Measurements from ENCODE around the gene RABGAP1. TPM values are rescaled to one million over a fixed set of nuclear protein-coding genes. Genes with fewer than 3 reads are reported as not detected.
A peak's percentile ranks its signal among the peaks of the same experiment; 100 is the strongest.

Gene RABGAP1
- total RNA-seq, 1 donor from 2014 or later: 80.2 TPM

- Mint-ChIP-seq H3K36me3 (ENCODE audit: unreplicated experiment) (no peaks in the 10 kb centered on the region), H3K4me3 (ENCODE audit: unreplicated experiment) (no peak overlapping the region)
Observed at GRCh38 chr9:122949696-122950095, 8.9 kb downstream of the RABGAP1 start.

GRCh38 chr9:122950263-122950662, 9.4 kb downstream of the RABGAP1 start:
- Mint-ChIP-seq H3K36me3 (ENCODE audit: unreplicated experiment) (no peaks in the 10 kb centered on the region), H3K27me3 (ENCODE audit: unreplicated experiment) (no peaks in the 10 kb centered on the region), H3K9me3 (ENCODE audit: unreplicated experiment) (no peaks in the 10 kb centered on the region), H3K4me3 (ENCODE audit: unreplicated experiment) (no peak overlapping the region), H3K27ac (ENCODE audit: unreplicated experiment) (no peak overlapping the region), H3K4me1 (ENCODE audit: low read depth, unreplicated experiment) (peaks cover 6% of the 10 kb centered on the region)
- DNase-seq: no peak
- TF ChIP-seq CTCF (IDR thresholded peaks at IDR 0.05; ENCODE audit: partially characterized antibody, unreplicated experiment): no peak

More at GRCh38 chr9:122949696-122950095, 8.9 kb downstream of the RABGAP1 start:
- Mint-ChIP-seq H3K9me3 (ENCODE audit: unreplicated experiment) (no peaks in the 10 kb centered on the region), H3K27ac (ENCODE audit: unreplicated experiment) (peak overlapping the region; percentile 21), H3K4me1 (ENCODE audit: low read depth, unreplicated experiment) (peaks cover 6% of the 10 kb centered on the region), H3K27me3 (ENCODE audit: unreplicated experiment) (no peaks in the 10 kb centered on the region)
- no peak for TF ChIP-seq CTCF (IDR thresholded peaks at IDR 0.05; ENCODE audit: partially characterized antibody, unreplicated experiment)
- DNase-seq: no peak

GRCh38 chr9:122951056-122951455, 10.2 kb downstream of the RABGAP1 start:
- DNase-seq: no peak
- H3K4me3 Mint-ChIP-seq (ENCODE audit: unreplicated experiment): no peak overlapping the region
- peaks cover 6% of the 10 kb centered on the region for H3K4me1 Mint-ChIP-seq (ENCODE audit: low read depth, unreplicated experiment)
- no peaks in the 10 kb centered on the region for H3K36me3 Mint-ChIP-seq (ENCODE audit: unreplicated experiment)
- no peak for TF ChIP-seq CTCF (IDR thresholded peaks at IDR 0.05; ENCODE audit: partially characterized antibody, unreplicated experiment)
- no peaks in the 10 kb centered on the region for H3K9me3 Mint-ChIP-seq (ENCODE audit: unreplicated experiment)
- H3K27me3 Mint-ChIP-seq (ENCODE audit: unreplicated experiment): no peaks in the 10 kb centered on the region
- H3K27ac Mint-ChIP-seq (ENCODE audit: unreplicated experiment): no peak overlapping the region

GRCh38 chr9:122954253-122954691, 13.5 kb downstream of the RABGAP1 start:
- DNase-seq: no peak
- peaks cover 5% of the 10 kb centered on the region for H3K36me3 Mint-ChIP-seq (ENCODE audit: unreplicated experiment)
- H3K9me3 Mint-ChIP-seq (ENCODE audit: unreplicated experiment): no peaks in the 10 kb centered on the region
- H3K4me1 Mint-ChIP-seq (ENCODE audit: low read depth, unreplicated experiment): peaks cover 6% of the 10 kb centered on the region
- no peak overlapping the region for H3K4me3 Mint-ChIP-seq (ENCODE audit: unreplicated experiment)
- no peaks in the 10 kb centered on the region for H3K27me3 Mint-ChIP-seq (ENCODE audit: unreplicated experiment)
- H3K27ac Mint-ChIP-seq (ENCODE audit: unreplicated experiment): no peak overlapping the region
- TF ChIP-seq CTCF (IDR thresholded peaks at IDR 0.05; ENCODE audit: partially characterized antibody, unreplicated experiment): no peak

- Mint-ChIP-seq H3K36me3 (ENCODE audit: unreplicated experiment) (peaks cover 5% of the 10 kb centered on the region), H3K9me3 (ENCODE audit: unreplicated experiment) (no peaks in the 10 kb centered on the region), H3K4me1 (ENCODE audit: low read depth, unreplicated experiment) (no peaks in the 10 kb centered on the region), H3K27me3 (ENCODE audit: unreplicated experiment) (no peaks in the 10 kb centered on the region), H3K4me3 (ENCODE audit: unreplicated experiment) (no peak overlapping the region), H3K27ac (ENCODE audit: unreplicated experiment) (no peak overlapping the region)
- DNase-seq: no peak
- no peak for TF ChIP-seq CTCF (IDR thresholded peaks at IDR 0.05; ENCODE audit: partially characterized antibody, unreplicated experiment)
Observed at GRCh38 chr9:122955961-122956360, 15.1 kb downstream of the RABGAP1 start.

All from glutamatergic neuron (in vitro differentiated cells).